ENCODE data around the gene FAM53B.

The FAM53B gene

DNA sequence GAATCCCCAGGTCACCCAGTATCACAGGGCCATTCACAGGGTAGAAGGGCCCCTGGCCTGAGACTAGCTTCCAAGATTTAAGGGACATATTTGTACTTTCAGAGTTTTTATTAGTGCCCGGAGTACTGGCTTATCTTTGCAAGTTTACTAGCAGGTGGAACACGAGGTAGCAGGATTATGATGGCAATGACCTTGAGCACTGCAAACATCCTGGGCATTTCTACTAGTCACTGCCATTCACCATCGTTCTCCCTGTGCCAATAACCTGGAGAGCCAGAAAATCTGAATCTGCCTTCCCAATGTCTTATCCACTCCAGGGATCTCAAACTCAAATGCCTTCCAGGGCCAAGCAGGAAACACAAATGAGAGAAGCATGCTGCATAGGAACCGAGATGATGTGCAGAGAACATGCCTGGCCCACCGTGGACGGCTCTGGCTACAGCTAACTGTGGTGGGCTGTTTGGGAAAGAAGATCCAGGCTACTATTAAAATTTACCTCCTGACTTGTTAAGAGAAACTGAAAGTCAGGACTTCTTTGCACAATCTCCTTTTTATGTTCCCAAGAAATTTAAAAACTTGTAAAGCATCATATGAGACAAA, 16.7 kb downstream of the FAM53B start:
- no peak for DNase-seq (ENCODE audit: low spot score)

- DNase-seq (ENCODE audit: low spot score): no peak
Measured at GRCh38 chr10:124725791-124726190, 18.4 kb downstream of the FAM53B start.

DNA sequence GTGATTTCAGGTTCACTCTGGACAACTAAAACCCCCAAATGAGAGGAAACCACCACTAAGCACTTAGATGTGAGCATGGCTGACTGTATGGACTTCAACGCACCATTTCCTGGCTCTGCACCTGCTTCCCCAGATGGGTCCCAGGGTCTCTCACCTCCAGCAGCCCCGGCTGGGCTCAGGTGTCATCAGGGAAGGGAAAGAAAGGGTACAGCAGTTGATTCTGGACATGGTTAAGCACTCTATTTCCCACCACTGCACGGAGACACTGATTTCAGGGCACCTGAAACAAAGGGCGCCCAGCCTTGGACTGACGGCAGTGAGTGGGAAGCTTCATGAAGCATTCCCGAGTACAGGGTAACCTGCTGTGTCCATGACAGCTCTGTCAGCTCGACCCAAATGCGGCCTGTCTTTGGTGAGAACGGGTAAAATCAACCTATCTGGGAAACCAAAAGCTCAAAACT, 19.0 kb downstream of the FAM53B start:
- no peak for DNase-seq (ENCODE audit: low spot score)

DNA sequence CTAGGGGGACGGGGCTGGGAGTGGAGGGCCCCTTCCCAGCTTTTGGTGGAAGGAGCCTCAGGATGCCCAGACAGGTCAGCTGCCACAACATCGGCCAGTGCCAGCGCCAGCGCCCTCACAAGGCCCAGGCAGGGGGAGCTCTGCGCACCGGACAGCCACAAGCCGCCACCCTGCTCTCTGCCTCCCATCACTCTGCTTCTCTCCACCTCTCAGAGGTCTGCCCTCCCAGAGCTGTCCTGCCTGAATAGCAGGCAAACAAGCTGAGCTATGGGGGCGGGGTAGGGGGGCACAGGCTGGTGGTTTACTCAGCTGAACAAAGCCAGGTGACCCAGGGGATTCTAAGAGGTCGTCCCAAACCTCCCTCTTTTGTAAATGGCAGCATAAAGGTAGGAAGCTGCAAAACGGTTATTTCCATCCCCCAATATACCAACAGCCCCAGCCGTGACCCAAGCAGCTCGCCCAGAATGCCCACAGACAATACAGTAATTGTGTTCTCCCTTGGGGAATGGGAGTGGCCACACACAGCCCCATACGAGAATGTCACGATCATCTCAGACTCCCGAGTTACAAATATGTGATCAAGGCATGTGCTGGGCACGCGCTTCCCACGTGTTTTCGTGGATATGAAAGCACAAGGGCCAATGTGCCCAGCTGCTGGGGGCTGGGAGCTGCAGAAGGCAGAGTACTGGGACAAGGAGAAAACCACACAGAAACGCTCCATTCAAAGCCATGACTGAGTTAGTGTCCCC, 19.7 kb downstream of the FAM53B start:
- no peak for DNase-seq (ENCODE audit: low spot score)

- no peak for DNase-seq (ENCODE audit: low spot score)
Measured at GRCh38 chr10:124723826-124724225, 20.4 kb downstream of the FAM53B start.

DNA sequence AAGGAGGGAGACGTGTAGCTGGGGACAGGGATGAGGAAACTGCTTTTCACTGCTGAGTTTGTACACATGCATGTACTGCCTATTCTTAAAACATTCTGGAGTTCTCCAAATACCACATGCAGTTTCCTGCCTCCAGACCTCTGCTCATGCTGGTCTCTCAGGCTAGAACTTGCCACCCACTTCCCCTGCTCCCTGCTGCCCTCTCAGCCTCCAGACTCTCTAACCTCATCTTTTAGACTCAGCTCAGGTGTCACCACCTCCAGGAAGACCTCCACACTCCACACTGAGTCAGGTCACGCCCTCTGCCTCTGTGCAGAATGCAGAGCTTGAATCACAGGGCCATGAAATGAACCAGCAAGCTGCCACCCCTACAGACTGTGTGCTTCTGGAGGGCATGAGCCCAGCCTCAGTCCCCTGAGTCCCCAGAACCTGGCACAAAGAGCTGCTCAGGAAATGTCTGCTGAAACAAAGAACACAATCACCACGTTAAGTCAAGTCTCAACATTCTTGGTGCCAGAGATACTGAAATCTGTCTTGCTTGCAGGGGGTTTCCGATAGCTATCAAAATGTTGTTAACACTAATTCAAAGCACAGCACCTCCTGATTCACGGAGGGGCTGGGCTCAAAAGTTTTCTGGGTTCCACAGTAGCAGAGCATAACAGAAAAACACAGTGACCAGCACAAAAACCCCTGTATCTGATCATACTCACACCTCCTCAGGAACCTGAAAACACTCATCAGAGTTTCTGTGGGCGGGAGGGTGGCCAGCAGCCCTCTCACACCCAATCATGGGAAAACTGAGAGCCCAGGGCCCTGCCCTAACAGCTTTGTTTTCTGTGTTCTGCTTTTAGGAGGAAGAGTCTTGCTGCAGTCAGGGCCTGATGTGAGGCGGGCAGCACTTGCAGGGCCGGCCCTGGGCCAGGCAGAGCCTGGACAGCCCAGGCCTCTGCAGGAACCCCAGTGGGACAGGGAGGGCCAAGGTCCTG, 21.1 kb downstream of the FAM53B start:
- no peak for DNase-seq (ENCODE audit: low spot score)

- DNase-seq (ENCODE audit: low spot score): no peak
Measured at GRCh38 chr10:124721330-124722045, 22.7 kb downstream of the FAM53B start.

GRCh38 chr10:124719213-124719851, 24.8 kb downstream of the FAM53B start:
- peak; percentile 64 for DNase-seq (ENCODE audit: low spot score)

- DNase-seq (ENCODE audit: low spot score): no peak
Measured at GRCh38 chr10:124717911-124718741, 26.1 kb downstream of the FAM53B start.

DNA sequence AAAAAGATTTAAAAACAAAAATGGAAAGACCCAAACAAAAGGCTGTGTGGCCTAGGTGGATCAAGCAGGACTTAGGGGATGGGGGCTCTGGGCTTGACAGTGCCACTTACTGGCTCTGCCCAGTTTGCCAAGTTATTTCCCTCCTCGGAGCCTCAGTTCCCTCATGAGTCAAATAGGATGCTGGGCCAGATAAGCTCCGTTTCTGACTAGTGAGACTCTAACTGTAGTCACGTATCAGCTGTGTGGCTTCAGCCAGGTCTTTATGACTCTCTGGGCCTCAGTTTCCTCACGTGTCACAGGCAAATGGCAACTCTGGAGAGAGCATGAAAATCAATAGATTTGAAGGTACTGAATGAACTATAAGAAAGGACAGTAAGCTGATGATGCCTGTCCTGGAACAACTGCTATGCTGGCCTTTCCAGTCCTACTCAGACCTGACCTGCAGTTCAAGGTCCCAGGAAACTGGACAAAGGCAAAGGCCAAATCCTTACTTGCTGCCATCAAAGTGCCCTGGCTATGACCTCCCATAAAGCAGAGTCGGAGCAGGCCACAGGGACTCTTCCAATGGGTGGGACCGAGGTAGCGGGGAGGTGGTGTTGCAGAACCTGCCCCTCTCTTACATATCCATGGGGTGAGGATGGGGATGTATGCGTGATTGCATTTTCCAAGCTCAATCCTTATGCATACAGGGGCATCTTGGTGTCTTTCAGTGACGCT, 27.0 kb downstream of the FAM53B start:
- no peak for DNase-seq (ENCODE audit: low spot score)

DNA sequence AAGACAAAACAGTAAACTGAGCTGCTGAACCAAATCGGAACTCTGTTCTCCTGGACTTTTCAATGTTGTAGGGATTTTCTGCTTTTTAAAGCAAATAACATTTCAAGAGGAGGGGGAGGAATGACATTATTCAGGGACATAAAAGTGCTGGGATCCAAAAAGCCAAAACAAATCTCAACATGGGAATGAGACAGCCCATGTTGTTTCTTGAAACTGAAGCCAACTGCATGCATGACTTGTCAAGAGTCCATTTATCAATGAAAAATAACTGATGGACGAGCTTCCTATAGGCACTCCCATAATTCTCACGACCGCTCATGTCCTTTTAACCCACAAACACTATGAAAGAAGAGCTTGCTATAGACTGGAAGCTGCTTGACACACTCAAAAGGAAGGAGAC, 27.8 kb downstream of the FAM53B start:
- no peak for DNase-seq (ENCODE audit: low spot score)

- DNase-seq (ENCODE audit: low spot score): no peak
Measured at GRCh38 chr10:124715439-124715838, 28.7 kb downstream of the FAM53B start.

DNA sequence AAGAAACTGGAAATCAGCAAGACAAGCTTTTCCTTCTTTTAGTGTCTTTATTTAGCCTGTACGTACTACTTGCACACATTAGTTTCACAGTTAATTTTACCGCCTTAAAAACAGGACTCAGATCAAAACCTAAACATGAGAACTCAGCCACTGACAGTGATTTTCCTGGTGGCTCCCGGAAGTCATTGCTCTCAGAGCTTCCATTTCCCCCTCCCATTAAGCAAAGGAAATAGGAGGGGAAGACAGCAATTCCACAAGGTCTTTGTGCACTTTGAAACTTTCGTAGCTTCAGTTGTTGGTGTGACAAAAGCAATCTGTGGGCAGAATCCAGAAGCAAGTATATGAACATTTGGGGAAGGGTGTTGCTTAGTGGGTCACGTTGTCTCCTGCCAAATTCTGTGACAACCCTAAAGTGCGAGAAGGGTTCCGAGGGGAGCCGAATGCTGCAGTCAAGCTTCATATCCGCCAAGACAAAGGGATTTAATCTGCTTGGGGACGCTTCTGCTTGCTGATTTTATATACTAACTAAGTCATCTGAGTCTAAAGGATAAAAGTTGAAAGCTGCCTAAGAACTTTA, 30.4 kb downstream of the FAM53B start:
- no peak for DNase-seq (ENCODE audit: low spot score)

DNA sequence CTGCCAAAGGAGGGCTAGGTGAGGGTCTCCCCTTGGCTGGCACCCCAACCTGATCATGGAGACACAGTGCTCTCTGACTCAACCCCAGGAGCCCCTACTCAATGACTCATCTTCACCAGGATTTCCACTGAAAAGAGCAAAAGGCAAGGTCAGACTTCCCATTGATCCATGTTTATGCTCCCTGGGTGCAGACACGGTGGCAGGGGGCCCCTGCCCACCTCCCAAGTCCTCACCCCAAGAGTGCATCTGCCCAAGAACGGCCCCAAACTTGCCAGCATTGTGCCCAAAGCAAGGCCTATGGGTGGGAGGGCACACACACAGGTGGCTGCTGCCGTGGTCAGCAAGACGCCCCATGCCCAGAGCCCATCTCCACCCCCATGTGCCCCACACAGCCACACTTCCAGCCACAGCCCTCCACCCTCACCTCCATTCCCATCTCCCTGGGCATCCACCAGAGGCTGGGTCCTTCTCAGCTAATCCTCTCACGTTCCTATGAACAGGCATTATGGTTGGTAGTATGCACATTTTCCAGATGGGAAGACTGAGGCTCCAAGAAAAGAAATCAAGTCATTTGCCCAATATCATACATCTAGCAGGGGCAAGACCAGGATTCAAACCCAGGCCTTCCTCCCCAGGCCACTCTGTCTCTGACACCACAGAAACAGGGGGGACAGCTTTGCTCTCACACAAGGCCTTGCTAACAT, 31.3 kb downstream of the FAM53B start:
- no peak for DNase-seq (ENCODE audit: low spot score)

- DNase-seq (ENCODE audit: low spot score): no peak
Measured at GRCh38 chr10:124711145-124711544, 33.0 kb downstream of the FAM53B start.

DNA sequence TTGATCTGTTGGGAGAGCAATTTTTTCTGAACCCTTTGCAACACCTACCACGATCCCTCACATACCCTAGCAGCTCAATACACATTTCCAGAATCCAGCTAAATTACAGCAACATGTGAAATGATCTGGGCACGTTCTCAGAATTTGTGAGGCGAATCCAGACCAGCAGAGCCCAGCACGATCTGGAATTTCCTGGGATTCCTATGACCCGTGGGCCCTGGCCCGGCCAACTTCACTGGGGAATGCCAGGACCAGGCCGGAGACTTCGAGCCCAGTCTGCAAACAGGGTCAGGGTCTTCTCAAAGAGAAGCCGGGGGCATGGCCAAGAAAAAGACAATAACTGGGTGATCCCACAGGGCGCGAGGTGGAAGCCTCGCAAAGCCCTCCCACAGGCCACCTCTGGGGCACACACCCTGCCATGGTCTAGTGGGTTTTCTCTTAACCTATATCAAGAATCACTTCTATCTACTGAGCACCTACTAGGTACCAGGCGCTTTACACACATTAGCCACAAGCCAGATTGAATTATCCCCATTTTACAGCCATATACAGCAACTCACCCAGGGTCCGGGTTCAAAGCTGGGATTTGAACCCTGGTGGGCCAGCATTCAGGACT, 33.8 kb downstream of the FAM53B start:
- no peak for DNase-seq (ENCODE audit: low spot score)

DNA sequence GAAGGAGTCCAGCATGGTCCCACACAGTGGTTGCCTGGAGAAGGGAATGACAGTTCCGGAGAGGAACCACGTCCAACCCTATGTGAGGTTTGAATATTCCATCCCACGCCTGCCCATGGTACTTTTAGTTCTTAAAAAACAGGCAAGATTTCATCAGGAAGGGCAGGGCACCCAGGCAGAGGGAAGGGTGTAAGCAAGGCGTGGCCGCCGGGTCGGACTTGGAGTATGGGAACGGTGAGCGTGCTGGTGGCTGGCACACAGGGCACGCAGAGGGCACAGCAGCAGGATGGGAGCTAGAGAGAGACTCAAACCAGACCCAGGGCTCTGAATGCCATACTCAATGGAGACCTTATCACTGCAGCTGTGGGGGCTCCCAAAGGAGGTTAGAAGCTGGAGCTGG, 34.3 kb downstream of the FAM53B start:
- DNase-seq (ENCODE audit: low spot score): no peak

DNA sequence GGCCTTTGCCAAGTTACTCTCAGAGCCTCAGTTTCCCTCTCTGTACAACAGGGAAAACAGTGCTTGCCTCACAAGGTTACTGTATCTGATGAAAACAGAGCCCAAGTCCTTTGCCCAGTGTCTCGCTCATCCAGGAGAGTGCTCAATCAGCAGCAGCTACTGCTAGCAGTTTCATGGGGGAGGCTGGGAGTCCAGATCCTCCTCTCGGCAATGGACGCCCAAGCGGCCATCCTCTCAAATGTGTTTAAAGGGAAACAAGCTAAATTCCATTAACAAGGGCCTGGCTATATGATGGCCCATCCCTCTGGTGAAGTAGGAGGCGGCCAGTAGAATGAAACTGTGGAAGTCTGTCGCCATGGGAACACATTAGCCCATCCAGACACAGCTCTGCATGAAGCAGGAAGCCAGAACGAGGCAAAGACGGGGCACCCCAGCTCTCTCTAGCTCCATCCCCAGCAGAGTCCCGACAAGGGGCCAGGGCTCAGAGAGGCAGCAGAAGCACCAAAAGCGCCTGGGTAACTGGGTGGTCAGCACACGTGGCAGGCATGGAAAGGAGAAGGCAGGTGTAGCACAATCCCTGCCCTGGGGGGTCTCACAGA, 35.2 kb downstream of the FAM53B start:
- DNase-seq (ENCODE audit: low spot score): no peak
